Measurements from ENCODE around the gene FAM219A. TPM values are rescaled to one million over a fixed set of nuclear protein-coding genes. Genes with fewer than 3 reads are reported as not detected.

Gene FAM219A
- total and polyA plus RNA-seq, 5 donors, result 19.8 to 28.1 (median 23.8) TPM

Other genes with a start within 250 kb of the FAM219A start
- under 1 TPM; 0.25 to 0.54 (median 0.40) TPM for gene KIF24, start 129.3 kb downstream of the FAM219A start, total RNA-seq
- 0.23 TPM for gene KIF24, start 129.3 kb downstream of the FAM219A start, polyA plus RNA-seq
- gene NUDT2, start 129.0 kb downstream of the FAM219A start, total RNA-seq, result 10 to 100 TPM; 20.5 to 27.4 (median 22.6) TPM
- gene NUDT2, start 129.0 kb downstream of the FAM219A start, polyA plus RNA-seq, result 27.4 TPM
- 1 to 10 TPM; 4.6 to 5.2 (median 4.8) TPM for gene MYORG, start 81.7 kb downstream of the FAM219A start, total RNA-seq
- gene MYORG, start 81.7 kb downstream of the FAM219A start, polyA plus RNA-seq, result 1.9 TPM
- not detected for gene DNAI1, start 235 bp upstream of the FAM219A start, total RNA-seq
- gene DNAI1, start 235 bp upstream of the FAM219A start, polyA plus RNA-seq, result 0.16 TPM
- gene ENHO, start 64.4 kb upstream of the FAM219A start, total RNA-seq, result 1 to 10 TPM in 3 of 4 donors, under 1 TPM in 1; 0.67 to 2.3 (median 1.6) TPM
- gene ENHO, start 64.4 kb upstream of the FAM219A start, polyA plus RNA-seq, result 3.2 TPM
- 10 to 100 TPM; 14.9 to 66.4 (median 46.0) TPM for gene CNTFR, start 131.2 kb upstream of the FAM219A start, total RNA-seq
- 55.0 TPM for gene CNTFR, start 131.2 kb upstream of the FAM219A start, polyA plus RNA-seq
- 10 to 100 TPM; 17.8 to 34.5 (median 31.3) TPM for gene RPP25L, start 153.5 kb upstream of the FAM219A start, total RNA-seq
- 49.0 TPM for gene RPP25L, start 153.5 kb upstream of the FAM219A start, polyA plus RNA-seq
- gene DCTN3, start 161.9 kb upstream of the FAM219A start, total RNA-seq, result 100 to 1,000 TPM in 3 of 4 donors, 10 to 100 TPM in 1; 99.3 to 128 (median 117) TPM
- gene DCTN3, start 161.9 kb upstream of the FAM219A start, polyA plus RNA-seq, result 113 TPM
- not detected for gene ARID3C, start 170.5 kb upstream of the FAM219A start, total RNA-seq
- gene ARID3C, start 170.5 kb upstream of the FAM219A start, polyA plus RNA-seq, result not detected
- gene SIGMAR1, start 179.2 kb upstream of the FAM219A start, total RNA-seq, result 10 to 100 TPM; 28.6 to 37.2 (median 35.5) TPM
- gene SIGMAR1, start 179.2 kb upstream of the FAM219A start, polyA plus RNA-seq, result 36.0 TPM
- 10 to 100 TPM; 37.3 to 71.2 (median 66.3) TPM for gene GALT, start 188.1 kb upstream of the FAM219A start, total RNA-seq
- gene GALT, start 188.1 kb upstream of the FAM219A start, polyA plus RNA-seq, result 57.1 TPM
- gene IL11RA, start 193.6 kb upstream of the FAM219A start, total RNA-seq, result 10 to 100 TPM; 48.7 to 92.2 (median 73.9) TPM
- gene IL11RA, start 193.6 kb upstream of the FAM219A start, polyA plus RNA-seq, result 49.3 TPM
- gene CCL27, start 204.1 kb upstream of the FAM219A start, total RNA-seq, result under 1 TPM in 1 of 4 donors, not detected in 3; 0.46 TPM
- gene CCL27, start 204.1 kb upstream of the FAM219A start, polyA plus RNA-seq, result 0.18 TPM
- 1 to 10 TPM; 1.4 to 9.2 (median 6.3) TPM for gene CCL19, start 232.7 kb upstream of the FAM219A start, total RNA-seq
- gene CCL19, start 232.7 kb upstream of the FAM219A start, polyA plus RNA-seq, result 0.66 TPM

All from right cardiac atrium (tissue), 5 donors.